BE2C (cell line): ENCODE data around the gene CCDC70.

Experiments used
- DNase-seq: peaks from one replicate; pipeline ENCODE4 v3.0.0-alpha.2; 2020
- H3K27me3 ChIP-seq: fragments of 250-450 bp; sonication (Bioruptor Pico); 2 replicates; pipeline ENCODE4 v1.5.1; 2020; ENCODE audit warnings: mild to moderate bottlenecking
- H3K36me3 ChIP-seq: fragments of 250-450 bp; sonication (Bioruptor Pico); 2 replicates; pipeline ENCODE4 v1.5.1; 2020; ENCODE audit warnings: mild to moderate bottlenecking
- H3K4me1 ChIP-seq: fragments of 250-450 bp; sonication (Bioruptor Pico); 2 replicates; pipeline ENCODE4 v1.5.1; 2020
- H3K4me3 ChIP-seq: 2 replicates; pipeline ENCODE4 v1.5.1; 2011; ENCODE audit warnings: low read depth, low read length
- H3K9me3 ChIP-seq: fragments of 250-450 bp; sonication (Bioruptor Pico); 2 replicates; pipeline ENCODE4 v1.5.1; 2020
- TF ChIP-seq, protein P1 (sequence below): IDR thresholded peaks from 2 replicates; pipeline ENCODE4 v1.5.1; 2012; ENCODE audit warnings: mild to moderate bottlenecking, low read depth, low read length

Gene CCDC70

DNA sequence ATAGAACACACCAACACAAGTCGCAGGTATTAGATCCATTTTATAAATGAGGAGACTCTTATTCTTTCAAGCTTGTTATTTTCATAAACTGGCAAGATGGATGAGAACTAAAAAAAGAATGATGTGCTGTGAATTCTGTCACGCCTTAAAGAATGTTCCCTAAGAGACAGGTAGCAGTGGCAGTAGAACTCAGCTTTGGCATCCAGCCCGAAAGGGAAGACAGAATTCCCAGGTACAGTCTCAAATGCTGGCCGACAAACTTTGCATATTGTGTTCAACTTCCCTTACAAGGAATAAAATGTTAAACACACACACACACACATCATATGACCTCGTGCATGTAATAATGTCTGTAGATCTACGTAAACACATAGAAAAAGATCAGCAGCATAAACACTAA is 20.0 kb upstream of the CCDC70 start:
- H3K4me3 ChIP-seq, result no peak overlapping the region
- TF ChIP-seq, protein P1, sequence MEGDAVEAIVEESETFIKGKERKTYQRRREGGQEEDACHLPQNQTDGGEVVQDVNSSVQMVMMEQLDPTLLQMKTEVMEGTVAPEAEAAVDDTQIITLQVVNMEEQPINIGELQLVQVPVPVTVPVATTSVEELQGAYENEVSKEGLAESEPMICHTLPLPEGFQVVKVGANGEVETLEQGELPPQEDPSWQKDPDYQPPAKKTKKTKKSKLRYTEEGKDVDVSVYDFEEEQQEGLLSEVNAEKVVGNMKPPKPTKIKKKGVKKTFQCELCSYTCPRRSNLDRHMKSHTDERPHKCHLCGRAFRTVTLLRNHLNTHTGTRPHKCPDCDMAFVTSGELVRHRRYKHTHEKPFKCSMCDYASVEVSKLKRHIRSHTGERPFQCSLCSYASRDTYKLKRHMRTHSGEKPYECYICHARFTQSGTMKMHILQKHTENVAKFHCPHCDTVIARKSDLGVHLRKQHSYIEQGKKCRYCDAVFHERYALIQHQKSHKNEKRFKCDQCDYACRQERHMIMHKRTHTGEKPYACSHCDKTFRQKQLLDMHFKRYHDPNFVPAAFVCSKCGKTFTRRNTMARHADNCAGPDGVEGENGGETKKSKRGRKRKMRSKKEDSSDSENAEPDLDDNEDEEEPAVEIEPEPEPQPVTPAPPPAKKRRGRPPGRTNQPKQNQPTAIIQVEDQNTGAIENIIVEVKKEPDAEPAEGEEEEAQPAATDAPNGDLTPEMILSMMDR, result no peak
- H3K9me3 ChIP-seq, result no peaks in the 10 kb centered on the region
- H3K27me3 ChIP-seq, result no peaks in the 10 kb centered on the region
- H3K36me3 ChIP-seq, result no peaks in the 10 kb centered on the region
- H3K4me1 ChIP-seq, result no peaks in the 10 kb centered on the region
- DNase-seq, result no peak

DNA sequence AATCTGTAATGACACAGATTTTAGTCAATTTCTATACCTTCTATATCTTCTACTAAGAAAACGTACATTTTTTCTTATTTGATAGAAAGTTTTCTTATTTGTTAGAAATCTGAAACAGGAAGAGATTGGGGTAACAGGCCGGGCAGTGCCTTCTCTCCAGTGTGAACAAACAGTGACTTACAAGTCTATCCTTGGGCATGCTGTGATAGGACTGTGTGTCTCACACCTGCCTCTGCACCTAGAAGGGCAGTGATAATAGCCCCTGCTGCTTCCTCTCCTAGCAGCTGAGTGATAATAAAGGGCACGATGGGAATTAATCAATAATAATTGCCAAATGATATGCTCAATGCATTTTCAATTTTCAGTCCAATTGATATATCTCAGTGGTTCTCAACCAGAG is 18.2 kb upstream of the CCDC70 start:
- no peaks in the 10 kb centered on the region for H3K36me3 ChIP-seq
- no peaks in the 10 kb centered on the region for H3K9me3 ChIP-seq
- no peaks in the 10 kb centered on the region for H3K27me3 ChIP-seq
- no peak overlapping the region for H3K4me3 ChIP-seq
- TF ChIP-seq, protein P1, result no peak
- no peaks in the 10 kb centered on the region for H3K4me1 ChIP-seq
- no peak for DNase-seq

DNA sequence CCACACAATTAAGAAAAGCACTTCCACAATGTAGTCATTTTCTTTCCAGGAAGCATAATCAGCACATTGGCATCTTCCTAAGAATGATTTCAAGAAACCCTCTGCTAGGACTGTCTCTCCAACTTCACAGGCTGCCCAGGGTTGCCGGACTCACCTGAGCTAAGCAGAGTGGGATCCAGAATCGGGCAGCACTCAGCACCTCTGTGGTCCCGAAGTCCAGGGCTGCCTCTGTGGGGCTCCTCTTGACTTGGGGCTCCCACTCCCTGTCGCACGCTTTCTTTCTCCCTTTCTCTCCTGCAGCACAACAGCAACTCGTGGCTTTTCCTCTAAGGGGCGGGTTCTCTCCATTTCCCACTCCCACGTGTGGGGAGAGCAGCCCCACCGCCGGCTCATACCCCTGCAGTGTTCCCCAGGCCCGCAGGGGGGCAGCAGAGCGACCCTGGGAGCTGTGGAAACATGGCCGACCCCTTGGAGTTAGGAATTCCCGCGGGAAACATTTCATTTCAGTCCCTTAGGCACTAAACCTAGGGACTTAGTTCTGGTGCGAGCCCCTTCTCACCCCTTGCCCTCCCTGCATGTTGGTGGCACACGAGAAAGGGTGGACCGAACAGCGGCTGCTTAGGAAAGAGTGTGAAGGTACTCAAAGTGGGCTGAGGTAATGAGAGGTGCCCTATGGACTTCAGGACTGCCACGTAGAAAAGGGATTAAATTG is 16.8 kb upstream of the CCDC70 start, which contains the start of gene TMEM272:
Gene TMEM272 (minus strand): TSS at position 316 of the 712 bp plus-strand sequence. CDS start 6,647 bp downstream, outside the sequence.
- no peaks in the 10 kb centered on the region for H3K27me3 ChIP-seq
- no peaks in the 10 kb centered on the region for H3K9me3 ChIP-seq
- H3K4me3 ChIP-seq, result peak within 1 kb of the TSS; percentile 40
- H3K36me3 ChIP-seq, result no peaks in the 10 kb centered on the region
- no peaks in the 10 kb centered on the region for H3K4me1 ChIP-seq
- TF ChIP-seq, protein P1, result peak; percentile 98
- peak; percentile 83 for DNase-seq

DNA sequence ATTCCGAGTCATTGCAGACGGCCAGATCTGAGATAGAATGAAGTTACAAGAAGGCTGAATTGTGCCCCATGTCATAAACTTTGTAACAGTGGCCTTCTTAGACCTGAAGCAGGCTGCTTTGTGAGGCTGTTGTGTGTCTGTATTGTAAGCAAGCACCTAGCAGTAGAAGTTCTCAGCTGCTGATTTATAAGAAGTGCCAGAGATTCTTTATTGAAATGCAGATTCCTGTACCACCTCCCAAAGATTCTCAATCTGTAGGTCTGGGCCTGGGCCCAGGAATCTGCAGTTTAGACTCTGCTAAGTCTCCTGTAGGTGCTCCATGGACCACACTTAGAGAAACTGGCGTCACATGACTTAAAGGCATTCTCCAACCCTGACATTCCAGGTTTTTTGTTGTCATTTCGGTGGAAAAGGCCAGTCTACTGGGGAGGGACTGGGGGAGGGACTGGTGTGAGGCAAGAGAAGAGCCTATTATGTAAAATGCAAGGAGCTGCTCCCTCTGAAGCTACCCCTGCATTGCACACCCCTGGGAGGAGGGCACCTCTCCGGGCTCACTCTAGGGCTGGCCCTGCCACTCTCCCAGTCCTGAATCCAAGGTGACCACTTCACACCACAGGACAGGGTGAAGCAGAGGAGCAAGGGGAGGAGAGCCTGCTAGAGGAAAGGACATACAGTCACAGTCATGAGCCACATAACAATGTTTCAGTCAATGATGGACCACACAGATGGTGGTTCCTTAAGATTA is 16.0 kb upstream of the CCDC70 start:
- H3K4me1 ChIP-seq, result no peaks in the 10 kb centered on the region
- H3K27me3 ChIP-seq, result no peaks in the 10 kb centered on the region
- peak overlapping the region; percentile 40 for H3K4me3 ChIP-seq
- H3K36me3 ChIP-seq, result no peaks in the 10 kb centered on the region
- no peak for DNase-seq
- H3K9me3 ChIP-seq, result no peaks in the 10 kb centered on the region
- TF ChIP-seq, protein P1, result 0 out of 2 replicates have a peak, but pooled peaks have one; percentile 2

DNA sequence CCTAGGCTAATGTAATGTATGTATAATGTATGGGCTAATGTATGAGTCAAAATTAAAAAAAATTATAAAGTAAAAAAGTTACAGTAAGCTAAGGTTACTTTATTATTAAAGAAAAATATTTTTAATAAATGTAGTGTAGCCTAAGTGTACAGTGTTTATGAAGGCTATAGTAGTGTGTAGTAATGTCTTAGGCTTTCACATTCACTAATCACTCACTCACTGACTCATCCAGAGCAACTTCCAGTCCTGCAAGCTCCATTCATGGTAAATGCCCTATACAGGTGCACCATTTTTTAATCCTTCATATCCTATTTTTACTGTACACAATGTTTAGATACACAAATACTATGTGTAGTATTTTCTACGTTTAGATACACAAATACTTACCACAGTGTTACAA is 15.0 kb upstream of the CCDC70 start:
- TF ChIP-seq, protein P1, result no peak
- no peaks in the 10 kb centered on the region for H3K27me3 ChIP-seq
- H3K36me3 ChIP-seq, result no peaks in the 10 kb centered on the region
- H3K4me3 ChIP-seq, result no peak overlapping the region
- H3K4me1 ChIP-seq, result no peaks in the 10 kb centered on the region
- DNase-seq, result no peak
- no peaks in the 10 kb centered on the region for H3K9me3 ChIP-seq

DNA sequence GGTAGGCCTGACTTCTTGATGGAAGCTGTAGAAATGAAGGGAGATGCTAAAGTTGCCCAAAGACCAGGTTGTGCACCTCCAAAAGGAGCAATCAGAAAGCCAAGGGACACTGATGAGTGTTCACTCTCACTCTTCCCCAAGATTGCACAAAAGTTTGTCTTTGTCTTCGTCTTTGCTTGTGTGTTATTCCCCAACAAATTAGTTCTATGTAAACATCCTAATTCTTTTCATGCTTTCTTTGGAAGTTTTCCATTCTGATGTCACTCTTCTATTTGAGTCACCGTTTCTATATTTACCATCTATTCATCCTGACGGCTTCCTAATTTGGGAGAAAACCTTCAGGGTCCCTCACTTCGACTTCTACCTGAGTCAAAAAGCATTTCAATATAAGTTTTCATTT is 13.1 kb upstream of the CCDC70 start:
- Histone ChIP-seq H3K4me1 (no peaks in the 10 kb centered on the region), H3K36me3 (no peaks in the 10 kb centered on the region), H3K4me3 (no peak overlapping the region), H3K27me3 (no peaks in the 10 kb centered on the region), H3K9me3 (no peaks in the 10 kb centered on the region)
- TF ChIP-seq, protein P1, result no peak
- DNase-seq, result no peak
